ENCODE measurements around the gene LMCD1. TPM values are rescaled to one million over a fixed set of nuclear protein-coding genes. Genes with fewer than 3 reads are reported as not detected.

Gene LMCD1
- total and polyA plus RNA-seq, 2 of the 8 experiments (the other 6 are each of a cell fraction or from before 2014, with no cell fraction given), result 12.3 to 26.5 TPM

GRCh38 chr3:8481380-8481779 is 20.2 kb upstream of the LMCD1 start:
- Histone ChIP-seq H3K4me2 (ENCODE audit: insufficient read depth in 1 of 2, low read depth in 2 of 2, low read length in 2 of 2) (no peak overlapping the region), H4K20me1 (replicated peaks in 1 of 2; ENCODE audit: control insufficient read depth in 1 of 2, insufficient read depth in 2 of 2, low read length in 2 of 2) (no peaks in the 10 kb centered on the region), H4K5ac (ENCODE audit: insufficient read length, low read depth, low read length) (no peak overlapping the region), H3K14ac (ENCODE audit: insufficient read length) (no peak overlapping the region), H4K8ac (ENCODE audit: extremely low read depth, insufficient read depth, low read length) (no peak overlapping the region), H2AK5ac (ENCODE audit: low read depth, low read length) (no peak overlapping the region), H3K36me3 (ENCODE audit: control insufficient read depth in 2 of 4, insufficient read depth in 4 of 4, low read length in 3 of 4) (peaks cover 0 to 4% (median 0%) of the 10 kb centered on the region in 4 experiments; a peak in 1 of 8 replicates), H3K79me2 (ENCODE audit: control insufficient read depth in 1 of 2, insufficient read depth in 2 of 2, low read length in 2 of 2) (no peaks in the 10 kb centered on the region), H2BK20ac (ENCODE audit: low read length) (no peak overlapping the region), H3K9ac (replicated peaks in 1 of 4; ENCODE audit: extremely low read depth in 1 of 4, low read depth in 3 of 4, low read length in 3 of 4) (no peak overlapping the region), H3K27me3 (replicated peaks in 1 of 4; ENCODE audit: control insufficient read depth in 3 of 4, extremely low read depth in 1 of 4, insufficient read depth in 3 of 4, low read length in 3 of 4) (peaks cover 0 to 1% (median 0%) of the 10 kb centered on the region in 4 experiments; a peak in 1 of 7 replicates), H3K18ac (ENCODE audit: extremely low read depth, low read length) (no peak overlapping the region), H3K23me2 (ENCODE audit: low read depth, low read length) (no peaks in the 10 kb centered on the region; the same call in 1 of the 2 replicates), H4K91ac (replicated peaks; ENCODE audit: insufficient read length, low read length) (no peak overlapping the region), H3K79me1 (ENCODE audit: low read depth, low read length) (no peaks in the 10 kb centered on the region), H2BK120ac (replicated peaks; ENCODE audit: low read depth, low read length) (no peak overlapping the region), H3K9me3 (ENCODE audit: insufficient read depth in 2 of 2, low read depth in 1 of 2, low read length in 1 of 2) (peaks cover 0 to 4% of the 10 kb centered on the region in 2 experiments; a peak in 1 of 4 replicates), H3K23ac (ENCODE audit: insufficient read length) (no peak overlapping the region), H2BK15ac (ENCODE audit: low read length) (no peak overlapping the region), H2BK5ac (ENCODE audit: low read depth, low read length) (no peak overlapping the region), H2BK12ac (ENCODE audit: low read depth, low read length) (no peak overlapping the region), H3K4ac (replicated peaks; ENCODE audit: insufficient read length, low read depth, low read length) (no peak overlapping the region), H2AFZ (ENCODE audit: low read length) (no peak overlapping the region), H3K4me3 (ENCODE audit: extremely low read depth in 1 of 4, insufficient read depth in 2 of 4, low read depth in 3 of 4, low read length in 4 of 4) (no peak overlapping the region), H3K4me1 (replicated peaks in 1 of 4; ENCODE audit: control insufficient read depth in 3 of 4, insufficient read depth in 4 of 4, low read length in 3 of 4) (no peaks in the 10 kb centered on the region), H3K56ac (replicated peaks; ENCODE audit: insufficient read length, low read depth, low read length) (no peak overlapping the region), H3K27ac (ENCODE audit: low read depth, low read length) (no peak overlapping the region)
- WGBS, 2 experiments (ENCODE audit: extremely low coverage in 1 of 2, insufficient coverage in 1 of 2, insufficient read length in 1 of 2, insufficient replicate concordance in 2 of 2, low coverage in 1 of 2, low lambda C conversion rate in 2 of 2, missing lambda C conversion rate in 1 of 2), result 85% methylated on average over 2 of the region's 2 CpGs; no CpG with 5 or more reads in 1 of the 2 experiments
- DNase-seq (ENCODE audit: low read depth in 1 of 2, low spot score in 2 of 2) (no peak), FAIRE-seq (no peak)
- ChIA-PET POLR2A (ENCODE audit: partially characterized antibody) (no interaction called here), CTCF (ENCODE audit: partially characterized antibody) (interaction anchor here (1.0 to 1.1 kb wide), 2 partner anchors 65 to 141 kb away, joined by 3 read pairs; no protein-coding TSS in a partner anchor)
- TF ChIP-seq RAD21 (IDR thresholded peaks at IDR 0.05 in 1 of 2, conservative IDR thresholded peaks at IDR 0.05 in 1 of 2; ENCODE audit: low read depth in 2 of 2, low read length in 2 of 2) (peak in 1 of 2 experiments; percentile 33; a peak in 1 of 4 replicates), JUN (IDR thresholded peaks at IDR 0.05; ENCODE audit: low read depth, low read length) (no peak)

Measured in H1 (cell line).